Stimulated activated CD8-positive, alpha-beta memory T cell treated with anti-CD3 and anti-CD28 coated beads, Interleukin-4, amount 100 ng/mL, for 4 hours (primary cell): ENCODE results near the gene SERAC1.
"Not testable (repeated sequence)": the region's sequence is repeated elsewhere in the genome, so short reads cannot be mapped to it uniquely, and the experiment has no call there.

ENCODE experiments used
- DNase-seq, 2 donors: peaks; one replicate each; pipeline ENCODE4 v3.0.0-alpha.2; 2020; ENCODE audit warnings: low read depth in 2 of 2, low spot score in 1 of 2

Gene SERAC1

GRCh38 chr6:158168040-158168289 lies at the start of gene SERAC1:
TSS of gene SERAC1 (minus strand) at chr6:158168262. CDS start at chr6:158158363, 9,899 bp downstream.
- no peak for DNase-seq

GRCh38 chr6:158213925-158214674 lies 46.0 kb upstream of the SERAC1 start:
- peak in 1 of 2 donors; percentile 10 for DNase-seq

DNA sequence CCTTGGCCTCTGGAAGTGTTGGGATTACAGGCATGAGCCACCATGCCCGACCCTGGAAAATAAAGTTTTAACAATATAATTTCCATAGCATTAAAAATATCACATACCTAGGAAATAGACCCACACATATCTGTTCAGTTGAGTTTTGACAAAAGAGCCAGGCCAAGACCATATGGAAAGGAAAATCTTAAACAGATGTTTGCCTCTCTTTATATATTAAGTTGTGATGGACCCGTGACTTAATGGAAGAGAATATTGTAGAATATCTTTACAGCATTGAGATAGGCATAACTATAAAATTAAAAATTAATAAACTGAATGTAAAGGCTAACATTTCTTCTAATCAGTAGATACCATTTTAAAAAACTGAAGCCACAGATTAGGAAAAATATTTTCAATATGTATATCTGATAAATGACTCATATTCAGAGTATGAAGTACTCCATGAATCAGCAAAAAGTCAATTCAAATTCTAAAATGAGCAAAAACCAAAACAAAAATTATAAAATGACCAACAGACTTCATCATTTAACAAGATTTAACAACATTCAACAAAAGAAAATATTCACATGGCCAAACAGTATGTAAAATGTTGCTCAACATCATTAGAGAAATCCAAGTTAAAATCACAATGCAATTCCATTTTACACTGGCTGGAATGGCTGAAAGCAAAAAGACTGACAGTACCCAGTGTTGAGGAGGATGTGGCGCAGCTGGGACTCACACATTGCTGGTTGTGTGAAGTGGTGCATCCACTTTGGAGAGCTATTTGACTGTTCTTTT lies 43.4 kb upstream of the SERAC1 start:
- DNase-seq = no peak

DNA sequence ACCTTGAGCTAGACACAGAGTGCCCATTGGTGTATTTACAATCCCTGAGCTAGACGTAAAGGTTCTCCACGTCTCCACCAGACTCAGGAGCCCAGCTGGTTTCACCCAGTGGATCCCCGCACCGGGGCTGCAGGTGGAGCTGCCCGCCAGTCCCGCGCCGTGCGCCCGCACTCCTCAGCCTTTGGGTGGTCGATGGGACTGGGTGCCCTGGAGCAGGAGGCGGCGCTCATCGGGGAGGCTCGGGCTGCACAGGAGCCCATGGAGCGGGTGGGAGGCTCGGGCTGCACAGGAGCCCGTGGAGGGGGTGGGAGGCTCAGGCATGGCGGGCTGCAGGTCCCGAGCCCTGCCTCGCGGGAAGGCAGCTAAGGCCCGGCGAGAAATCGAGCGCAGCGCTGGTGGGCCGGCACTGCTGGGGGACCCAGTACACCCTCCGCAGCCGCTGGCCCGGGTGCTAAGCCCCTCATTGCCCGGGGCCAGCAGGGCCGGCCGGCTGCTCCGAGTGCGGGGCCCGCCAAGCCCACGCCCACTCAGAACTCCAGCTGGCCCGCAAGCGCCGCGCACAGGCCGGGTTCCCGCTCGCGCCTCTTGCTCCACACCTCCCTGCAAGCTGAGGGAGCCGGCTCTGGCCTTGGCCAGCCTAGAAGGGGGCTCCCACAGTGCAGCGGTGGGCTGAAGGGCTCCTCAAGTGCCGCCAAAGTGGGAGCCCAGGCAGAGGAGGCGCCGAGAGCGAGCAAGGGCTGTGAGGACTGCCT lies 41.7 kb upstream of the SERAC1 start:
- DNase-seq = not testable (repeated sequence)

DNA sequence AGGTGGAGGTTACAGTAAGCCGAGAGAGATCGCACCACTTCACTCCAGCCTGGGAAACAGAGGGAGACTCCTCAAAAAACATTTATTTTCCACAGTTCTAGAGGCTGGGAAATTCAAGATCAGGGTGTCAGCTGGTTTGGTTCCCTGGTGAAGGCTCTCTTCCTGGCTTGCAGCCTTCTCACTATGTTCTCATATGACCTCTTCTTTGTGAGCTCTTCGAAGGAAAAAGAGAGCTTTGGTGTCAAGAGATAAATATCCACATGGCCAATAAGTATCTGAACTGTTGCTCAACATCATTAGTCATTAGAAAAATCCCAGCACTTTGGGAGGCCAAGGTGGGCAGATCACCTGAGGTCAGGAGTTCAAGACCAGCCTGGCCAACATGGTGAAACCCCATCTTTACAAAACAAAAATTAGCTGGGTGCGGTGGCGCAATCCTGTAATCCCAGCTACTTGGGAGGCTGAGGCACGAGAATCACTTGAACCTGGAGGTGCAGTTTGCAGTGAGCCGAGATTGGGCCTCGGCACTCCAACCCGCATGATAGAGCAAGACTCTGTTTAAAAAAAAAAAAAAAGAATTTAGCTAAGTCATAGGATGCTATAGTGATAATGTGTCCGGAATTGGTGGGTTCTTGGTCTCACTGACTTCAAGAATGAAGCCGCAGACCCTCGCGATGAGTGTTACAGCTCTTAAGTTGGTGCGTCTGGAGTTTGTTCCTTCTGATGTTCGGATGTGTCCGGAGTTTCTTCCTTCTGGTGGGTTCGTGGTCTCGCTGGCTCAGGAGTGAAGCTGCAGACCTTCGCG lies 40.4 kb upstream of the SERAC1 start:
- DNase-seq = not testable (repeated sequence)

- DNase-seq = no peak
Measured at GRCh38 chr6:158207422-158207788, 39.3 kb upstream of the SERAC1 start.

DNA sequence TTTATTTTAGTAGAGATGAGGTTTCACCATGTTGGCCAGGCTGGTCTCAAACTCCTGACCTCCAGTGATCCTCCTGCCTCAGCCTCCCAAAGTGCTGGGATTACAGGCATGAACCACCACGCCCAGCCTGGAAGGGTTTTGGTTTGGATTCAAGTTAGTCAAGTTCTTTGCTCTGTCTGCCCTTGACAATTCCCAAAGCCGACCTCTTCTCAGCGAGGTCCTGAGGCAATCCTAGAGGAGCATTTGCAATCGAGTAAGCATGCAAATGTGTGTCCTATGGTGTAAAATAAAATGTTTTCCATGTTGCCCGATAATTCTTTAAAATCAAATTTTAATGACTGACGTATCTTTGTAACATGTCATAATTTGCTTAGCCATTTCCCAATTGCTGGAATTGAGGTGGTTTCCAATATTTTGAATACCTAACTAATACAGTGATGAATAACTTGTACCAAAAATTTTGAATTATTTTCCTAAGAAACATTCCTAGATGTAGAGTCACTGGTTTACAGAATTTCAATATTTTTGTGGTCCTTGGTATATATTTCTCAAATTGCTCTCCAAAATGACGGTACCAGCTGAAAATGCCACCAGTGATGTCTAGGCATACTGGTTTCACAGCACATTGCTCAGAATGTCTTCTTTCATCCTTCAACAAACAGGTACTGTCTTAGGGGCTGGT lies 38.8 kb upstream of the SERAC1 start:
- no peak for DNase-seq

DNA sequence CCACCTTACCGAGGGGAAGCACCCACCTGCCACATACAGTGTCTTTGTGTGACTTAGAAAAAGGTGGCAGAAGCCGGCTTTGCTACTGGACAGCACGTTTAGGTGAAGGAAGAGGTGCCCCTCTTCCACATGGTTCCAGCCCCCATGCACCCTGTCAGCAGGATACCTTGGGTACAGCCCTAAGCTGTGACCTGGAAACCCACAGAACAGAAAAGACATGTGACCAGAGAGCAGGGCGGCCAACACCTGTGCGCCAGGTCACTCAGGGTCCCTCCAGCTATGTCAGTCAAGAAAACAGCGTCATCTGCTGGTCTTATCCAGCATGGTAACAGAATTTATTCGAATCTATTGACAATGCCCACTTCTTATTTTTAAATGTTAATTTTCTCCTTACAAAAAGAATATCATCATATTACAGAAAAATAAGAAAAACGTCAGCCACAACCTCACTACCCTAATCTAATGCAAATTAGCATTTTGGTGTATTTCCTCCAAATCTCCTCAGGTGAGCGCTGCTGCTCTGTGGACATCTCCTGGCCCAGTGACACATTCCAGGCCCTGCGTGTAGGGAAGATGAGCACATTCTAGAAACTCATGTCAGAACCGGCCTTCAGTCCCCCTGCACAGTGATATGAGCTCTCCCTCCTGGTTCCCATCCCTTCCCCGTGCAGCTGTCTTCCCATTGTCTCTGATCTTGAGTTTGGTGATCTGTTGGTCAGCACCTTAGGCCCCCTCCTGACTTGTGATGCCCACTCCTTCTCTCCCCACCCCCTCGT lies 37.3 kb upstream of the SERAC1 start:
- no peak for DNase-seq

DNA sequence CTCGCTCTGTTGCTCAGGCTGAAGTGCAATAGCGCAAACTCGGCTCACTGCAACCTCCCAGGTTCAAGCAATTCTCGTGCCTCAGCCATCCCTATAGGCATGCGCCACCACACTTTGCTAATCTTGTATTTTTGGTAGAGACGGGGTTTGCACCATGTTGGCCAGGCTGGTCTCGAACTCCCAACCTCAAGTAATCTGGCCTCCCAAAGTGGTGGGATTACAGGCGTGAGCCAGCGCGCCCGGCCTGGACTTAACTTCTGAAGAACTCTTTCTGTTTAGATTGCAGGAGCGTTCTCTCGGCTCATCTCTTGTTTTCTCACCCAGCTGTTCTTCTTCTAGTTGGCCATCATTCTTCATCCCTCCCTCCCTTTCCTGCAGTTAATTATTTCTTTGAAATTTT lies 30.4 kb upstream of the SERAC1 start:
- no peak for DNase-seq

GRCh38 chr6:158194487-158195280 lies 26.6 kb upstream of the SERAC1 start:
- no peak for DNase-seq

GRCh38 chr6:158191761-158192160 lies 23.7 kb upstream of the SERAC1 start:
- DNase-seq = no peak

DNA sequence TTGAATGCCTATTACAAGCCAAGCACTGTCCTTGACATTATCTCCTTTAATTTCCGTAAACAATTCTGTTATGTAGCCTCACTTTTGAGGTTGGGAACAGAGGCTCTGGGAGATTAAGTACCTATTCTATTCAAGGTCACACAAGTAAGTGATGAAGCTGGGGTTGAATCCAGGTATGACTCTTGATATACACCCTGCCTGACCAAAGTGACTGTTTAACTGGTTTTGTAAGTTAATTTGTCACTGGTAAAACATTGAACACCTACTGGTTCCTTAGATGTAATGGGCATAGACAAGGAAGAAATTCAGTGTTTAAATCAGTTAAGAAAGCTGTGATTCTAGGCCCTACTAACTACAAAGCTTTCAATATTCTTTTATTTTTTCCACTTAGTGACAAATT lies 23.0 kb upstream of the SERAC1 start:
- DNase-seq = no peak

DNA sequence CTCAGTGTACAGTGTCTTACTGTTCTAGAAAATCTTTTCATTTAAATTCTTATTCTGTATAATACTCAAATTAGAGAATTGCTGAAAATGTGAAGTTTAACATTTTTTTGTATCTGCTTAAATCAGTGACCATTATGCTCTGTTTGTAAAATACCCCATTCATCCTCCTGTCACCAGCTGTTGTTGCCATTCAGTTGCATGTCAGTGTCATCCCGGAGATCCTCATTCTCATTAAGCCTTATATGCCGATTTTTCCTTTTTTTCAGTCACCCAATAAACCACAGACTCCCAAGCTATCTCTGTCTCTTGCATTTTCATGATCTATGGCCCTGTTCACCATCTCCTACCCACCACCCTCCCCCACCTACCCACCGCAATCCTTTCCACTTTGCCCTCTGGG lies 20.5 kb upstream of the SERAC1 start:
- no peak for DNase-seq

DNA sequence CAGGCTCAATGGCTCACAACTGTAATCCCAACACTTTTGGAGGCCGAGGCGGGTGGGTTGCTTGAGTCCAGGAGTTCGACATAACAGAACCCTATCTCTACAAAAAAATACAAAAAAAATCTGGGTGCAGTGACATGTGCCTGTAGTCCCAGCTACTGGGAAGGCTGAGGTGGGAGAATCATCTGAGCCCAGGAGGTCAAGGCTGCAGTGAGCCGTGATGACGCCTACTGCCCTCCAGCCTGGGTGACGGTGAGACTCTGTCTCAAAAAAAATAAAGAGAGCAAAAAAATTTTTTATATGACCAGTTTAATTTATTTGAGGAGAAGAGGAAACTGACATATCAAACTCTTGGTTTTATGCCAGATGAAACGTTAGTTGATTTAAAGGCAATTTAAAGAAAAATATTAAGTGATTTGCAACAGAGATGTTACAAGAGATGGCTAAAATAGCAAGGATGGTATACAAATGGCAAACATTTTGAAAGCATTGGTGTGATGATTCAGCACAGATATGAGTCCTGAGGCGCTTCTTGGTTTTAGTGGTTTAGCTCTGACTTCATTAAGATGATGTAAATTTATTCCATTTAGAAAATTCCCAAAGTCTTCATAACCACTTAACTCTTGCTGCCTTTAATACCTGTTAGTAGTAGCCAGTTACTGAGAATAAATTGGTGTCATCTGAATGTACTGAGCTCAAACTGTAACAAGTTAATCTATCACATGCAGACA lies 17.8 kb upstream of the SERAC1 start:
- DNase-seq = no peak

- DNase-seq = no peak
Measured at GRCh38 chr6:158184608-158185007, 16.5 kb upstream of the SERAC1 start.

GRCh38 chr6:158183174-158183972 lies 15.3 kb upstream of the SERAC1 start:
- DNase-seq = not testable (repeated sequence)

DNA sequence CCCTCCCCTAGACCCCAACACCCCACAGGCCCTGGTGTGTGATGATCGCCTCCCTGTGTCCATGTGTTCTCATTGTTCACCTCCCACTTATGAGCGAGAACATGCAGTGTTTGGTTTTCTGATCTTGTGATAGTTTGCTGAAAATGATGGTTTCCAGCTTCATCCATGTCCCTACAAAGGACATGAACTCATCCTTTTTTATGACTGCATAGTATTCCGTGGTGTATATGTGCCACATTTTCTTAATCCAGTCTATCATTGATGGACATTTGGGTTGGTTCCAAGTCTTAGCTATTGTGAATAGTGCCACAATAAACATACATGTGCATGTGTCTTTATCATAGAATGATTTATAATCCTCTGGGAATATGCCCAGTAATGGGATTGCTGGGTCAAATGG lies 9.7 kb upstream of the SERAC1 start:
- DNase-seq = not testable (repeated sequence)

DNA sequence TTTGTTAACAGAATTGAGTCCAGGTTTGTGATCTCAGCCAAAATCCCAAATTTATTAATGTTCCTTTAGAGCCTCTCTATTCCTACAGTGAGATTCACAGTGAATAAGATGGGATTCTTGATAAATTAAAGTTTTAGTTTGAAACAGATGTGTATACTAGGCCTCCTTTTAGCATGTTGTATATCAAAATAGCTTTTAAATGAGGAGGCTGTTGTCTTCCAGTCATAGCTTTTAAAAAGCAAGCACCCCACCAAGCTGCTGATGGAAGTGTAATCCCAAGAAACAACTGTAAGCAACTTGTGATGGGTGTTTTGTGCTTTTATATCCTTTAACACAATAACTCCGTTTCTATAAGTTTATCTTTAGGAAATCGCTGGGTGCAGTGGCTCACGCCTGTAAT lies 7.0 kb upstream of the SERAC1 start:
- no peak for DNase-seq
